ENCODE results near the gene NEDD9.

The NEDD9 gene

DNA sequence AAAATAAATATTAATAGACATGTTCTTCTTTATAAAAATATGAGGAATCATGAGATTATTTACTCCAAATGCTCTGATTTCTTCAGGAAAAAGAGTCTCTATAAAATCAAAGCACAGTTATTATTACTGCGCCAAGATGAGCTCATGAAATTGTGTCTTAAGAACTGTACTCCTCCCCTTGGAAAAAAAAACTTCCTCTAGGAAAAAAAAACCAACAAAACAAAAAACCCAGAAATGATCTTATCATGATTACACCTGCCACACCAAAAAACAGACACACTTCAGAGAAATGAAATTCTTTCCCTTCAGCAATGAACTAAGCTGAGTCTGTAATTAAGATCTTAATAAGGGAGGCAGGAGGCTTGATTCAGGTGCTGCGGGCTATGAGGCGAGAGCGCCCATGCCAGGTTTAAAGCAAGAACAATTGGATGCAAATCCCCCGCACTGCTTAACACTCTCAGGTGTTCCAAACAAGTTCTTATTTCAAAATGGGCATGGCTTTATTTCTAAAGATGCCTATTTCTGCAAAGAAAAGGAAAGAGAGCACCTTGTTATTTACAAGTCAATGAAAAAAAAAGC is 9.1 kb downstream of the NEDD9 start:
- Histone ChIP-seq H3K9me3 (ENCODE audit: low read length) (peaks cover 6% of the 10 kb centered on the region), H4K20me1 (ENCODE audit: insufficient read depth, low read length) (no peaks in the 10 kb centered on the region), H3K4me3 (ENCODE audit: low read depth, low read length, poor library complexity, severe bottlenecking) (no peak overlapping the region), H2AFZ (ENCODE audit: low read length) (no peak overlapping the region), H3K36me3 (ENCODE audit: insufficient read depth, low read length) (0 out of 2 replicates have a peak, but pooled peaks cover 3% of the 10 kb centered on the region), H3K79me2 (ENCODE audit: insufficient read depth, low read length) (no peaks in the 10 kb centered on the region), H3K9ac (ENCODE audit: low read length) (no peak overlapping the region), H3K4me1 (ENCODE audit: insufficient read depth, low read length, severe bottlenecking) (no peaks in the 10 kb centered on the region), H3K27ac (ENCODE audit: low read depth, low read length, poor library complexity, severe bottlenecking) (no peak overlapping the region), H3K27me3 (ENCODE audit: insufficient read depth, low read length) (no peaks in the 10 kb centered on the region), H3F3A (ENCODE audit: insufficient read depth, low read length) (no peaks in the 10 kb centered on the region), H3K4me2 (ENCODE audit: low read length) (no peak overlapping the region), H3K9me2 (ENCODE audit: low read depth, low read length) (no peaks in the 10 kb centered on the region)
- TF ChIP-seq, protein P1, sequence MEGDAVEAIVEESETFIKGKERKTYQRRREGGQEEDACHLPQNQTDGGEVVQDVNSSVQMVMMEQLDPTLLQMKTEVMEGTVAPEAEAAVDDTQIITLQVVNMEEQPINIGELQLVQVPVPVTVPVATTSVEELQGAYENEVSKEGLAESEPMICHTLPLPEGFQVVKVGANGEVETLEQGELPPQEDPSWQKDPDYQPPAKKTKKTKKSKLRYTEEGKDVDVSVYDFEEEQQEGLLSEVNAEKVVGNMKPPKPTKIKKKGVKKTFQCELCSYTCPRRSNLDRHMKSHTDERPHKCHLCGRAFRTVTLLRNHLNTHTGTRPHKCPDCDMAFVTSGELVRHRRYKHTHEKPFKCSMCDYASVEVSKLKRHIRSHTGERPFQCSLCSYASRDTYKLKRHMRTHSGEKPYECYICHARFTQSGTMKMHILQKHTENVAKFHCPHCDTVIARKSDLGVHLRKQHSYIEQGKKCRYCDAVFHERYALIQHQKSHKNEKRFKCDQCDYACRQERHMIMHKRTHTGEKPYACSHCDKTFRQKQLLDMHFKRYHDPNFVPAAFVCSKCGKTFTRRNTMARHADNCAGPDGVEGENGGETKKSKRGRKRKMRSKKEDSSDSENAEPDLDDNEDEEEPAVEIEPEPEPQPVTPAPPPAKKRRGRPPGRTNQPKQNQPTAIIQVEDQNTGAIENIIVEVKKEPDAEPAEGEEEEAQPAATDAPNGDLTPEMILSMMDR (IDR thresholded peaks at IDR 0.05; ENCODE audit: low read length) = no peak
- no peak for TF ChIP-seq EZH2 (IDR thresholded peaks at IDR 0.05; ENCODE audit: borderline replicate concordance, low read length)

DNA sequence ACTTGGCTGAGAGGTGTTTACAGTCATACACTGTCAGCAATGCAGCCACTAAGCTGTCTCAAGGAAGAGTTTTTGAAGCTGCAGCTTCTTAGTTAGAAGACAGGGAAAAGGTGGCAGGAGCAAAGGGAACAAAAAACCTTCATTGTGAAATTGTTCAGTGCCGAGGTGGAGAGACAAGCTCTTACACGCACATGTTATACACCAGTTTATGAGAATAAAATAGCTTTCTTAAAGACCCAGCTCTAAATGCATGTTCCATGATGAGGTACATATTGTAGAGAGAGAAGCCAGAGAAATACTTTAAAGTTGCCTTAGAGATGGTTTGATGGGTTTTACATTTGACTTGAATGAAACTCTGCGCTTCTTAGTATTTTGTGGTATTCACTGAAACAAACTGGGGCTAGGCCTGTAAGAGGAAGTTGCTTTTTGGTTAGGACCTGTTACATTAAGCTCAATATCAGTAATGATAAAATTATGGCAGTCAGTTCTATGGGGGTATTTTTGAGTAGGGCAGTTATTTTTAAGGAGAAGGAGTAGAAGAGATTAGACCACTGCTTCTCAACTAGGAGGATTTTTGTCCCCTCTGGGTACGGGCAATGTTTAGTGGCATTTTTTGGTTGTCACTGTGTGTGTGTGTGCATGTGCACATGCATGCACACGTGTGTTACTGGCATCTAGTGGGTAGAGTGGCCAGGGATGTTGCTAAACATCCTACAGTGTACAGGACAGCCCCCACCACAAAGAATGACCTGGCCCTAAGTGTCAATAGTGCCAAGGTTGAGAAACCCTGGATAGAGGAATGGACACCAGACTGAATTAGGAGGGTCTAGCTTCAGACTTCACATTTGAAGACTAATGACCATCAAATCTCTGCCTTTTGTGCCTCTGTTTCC is 9.8 kb downstream of the NEDD9 start:
- Histone ChIP-seq H3K9me2 (ENCODE audit: low read depth, low read length) (no peaks in the 10 kb centered on the region), H3K79me2 (ENCODE audit: insufficient read depth, low read length) (no peaks in the 10 kb centered on the region), H4K20me1 (ENCODE audit: insufficient read depth, low read length) (no peaks in the 10 kb centered on the region), H3K4me1 (ENCODE audit: insufficient read depth, low read length, severe bottlenecking) (no peaks in the 10 kb centered on the region), H3K4me2 (ENCODE audit: low read length) (no peak overlapping the region), H3K4me3 (ENCODE audit: low read depth, low read length, poor library complexity, severe bottlenecking) (no peak overlapping the region), H2AFZ (ENCODE audit: low read length) (no peak overlapping the region), H3K9me3 (ENCODE audit: low read length) (peaks cover 6% of the 10 kb centered on the region), H3K27ac (ENCODE audit: low read depth, low read length, poor library complexity, severe bottlenecking) (no peak overlapping the region), H3K9ac (ENCODE audit: low read length) (no peak overlapping the region), H3K36me3 (ENCODE audit: insufficient read depth, low read length) (0 out of 2 replicates have a peak, but pooled peaks cover 3% of the 10 kb centered on the region), H3K27me3 (ENCODE audit: insufficient read depth, low read length) (no peaks in the 10 kb centered on the region), H3F3A (ENCODE audit: insufficient read depth, low read length) (no peaks in the 10 kb centered on the region)
- TF ChIP-seq EZH2 (IDR thresholded peaks at IDR 0.05; ENCODE audit: borderline replicate concordance, low read length) = no peak
- TF ChIP-seq, protein P1 (IDR thresholded peaks at IDR 0.05; ENCODE audit: low read length) = no peak

DNA sequence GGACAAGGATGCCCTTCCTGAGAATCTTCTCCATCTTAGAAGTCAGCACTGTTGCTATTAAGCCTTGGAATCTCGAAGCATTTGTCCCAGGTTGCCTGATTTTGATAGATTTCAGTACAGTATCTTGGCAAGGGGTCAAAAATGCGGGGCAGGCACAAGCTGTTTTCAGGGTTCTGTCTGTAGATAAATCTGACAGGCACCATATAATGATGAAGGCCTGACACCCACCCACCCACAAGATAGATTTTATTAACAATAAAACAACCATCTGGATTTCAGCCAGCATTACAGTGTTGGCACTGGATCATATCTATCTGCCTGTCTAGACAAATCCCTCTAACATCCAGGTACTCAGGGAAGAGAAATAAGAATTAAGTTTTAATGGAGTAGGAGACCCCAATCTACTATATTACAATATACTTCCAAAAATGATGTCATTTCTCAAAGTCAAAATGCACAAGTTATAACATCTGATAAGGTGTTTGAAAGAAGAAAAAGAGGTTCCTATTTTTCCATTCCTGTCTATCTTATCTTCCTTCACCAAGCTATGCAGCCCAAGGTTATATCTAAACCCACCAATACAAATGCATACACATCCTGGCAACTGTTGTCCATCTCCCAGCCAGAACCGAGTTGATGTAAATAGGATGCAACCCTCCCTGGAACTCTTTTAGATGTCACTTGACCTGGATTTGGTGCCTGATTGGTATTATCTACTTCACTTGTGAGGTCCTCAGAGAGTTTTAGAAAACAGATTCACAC is 10.7 kb downstream of the NEDD9 start:
- no peaks in the 10 kb centered on the region for H3K79me2 ChIP-seq (ENCODE audit: insufficient read depth, low read length)
- H4K20me1 ChIP-seq (ENCODE audit: insufficient read depth, low read length) = no peaks in the 10 kb centered on the region
- H3F3A ChIP-seq (ENCODE audit: insufficient read depth, low read length) = no peaks in the 10 kb centered on the region
- H3K4me2 ChIP-seq (ENCODE audit: low read length) = no peak overlapping the region
- no peak for TF ChIP-seq EZH2 (IDR thresholded peaks at IDR 0.05; ENCODE audit: borderline replicate concordance, low read length)
- TF ChIP-seq, protein P1 (IDR thresholded peaks at IDR 0.05; ENCODE audit: low read length) = no peak
- 0 out of 2 replicates have a peak, but pooled peaks cover 3% of the 10 kb centered on the region for H3K36me3 ChIP-seq (ENCODE audit: insufficient read depth, low read length)
- peaks cover 6% of the 10 kb centered on the region for H3K9me3 ChIP-seq (ENCODE audit: low read length)
- H3K9me2 ChIP-seq (ENCODE audit: low read depth, low read length) = no peaks in the 10 kb centered on the region
- H3K9ac ChIP-seq (ENCODE audit: low read length) = no peak overlapping the region
- no peak overlapping the region for H3K27ac ChIP-seq (ENCODE audit: low read depth, low read length, poor library complexity, severe bottlenecking)
- H3K4me1 ChIP-seq (ENCODE audit: insufficient read depth, low read length, severe bottlenecking) = no peaks in the 10 kb centered on the region
- no peak overlapping the region for H3K4me3 ChIP-seq (ENCODE audit: low read depth, low read length, poor library complexity, severe bottlenecking)
- H2AFZ ChIP-seq (ENCODE audit: low read length) = no peak overlapping the region
- no peaks in the 10 kb centered on the region for H3K27me3 ChIP-seq (ENCODE audit: insufficient read depth, low read length)

Measured in OCI-LY1 (cell line).